ENCODE measurements around the gene PTPRK.

The PTPRK gene

DNA sequence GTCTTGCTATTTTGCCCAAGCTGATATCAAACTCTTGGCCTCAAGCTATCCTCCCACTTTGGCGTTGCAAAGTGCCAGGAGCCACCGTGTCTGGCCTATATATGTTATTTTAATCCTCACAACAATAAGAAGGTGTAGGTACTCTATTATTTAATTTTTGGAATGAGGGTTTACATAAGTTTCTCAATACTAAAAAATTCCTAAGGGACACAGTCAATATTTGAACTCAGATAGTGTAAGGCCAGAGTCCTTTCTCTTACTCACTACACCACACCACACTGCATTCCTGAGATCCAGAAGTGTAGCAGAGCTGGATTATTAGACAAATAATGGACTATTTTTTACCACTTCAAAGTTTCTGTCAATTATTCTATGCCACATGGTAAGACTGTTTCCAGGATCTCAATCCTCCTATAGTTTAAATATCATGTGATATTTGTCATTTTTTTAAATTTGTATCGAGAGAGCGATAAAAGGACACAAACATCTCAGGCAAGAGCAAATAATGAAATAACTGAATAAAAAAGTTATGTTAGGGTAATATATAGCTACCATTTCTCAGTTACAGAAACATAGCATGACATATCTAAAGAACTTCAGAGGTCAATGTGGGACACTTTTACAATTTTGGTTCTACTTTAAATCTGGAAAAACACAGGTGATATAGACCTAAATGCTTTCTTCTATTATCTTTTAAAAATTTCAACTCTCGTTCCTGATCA lies 457.4 kb downstream of the PTPRK start:
- DNase-seq: no peak

- DNase-seq: no peak
These were observed 462.5 kb downstream of the PTPRK start for GRCh38 chr6:128057946-128058345.

DNA sequence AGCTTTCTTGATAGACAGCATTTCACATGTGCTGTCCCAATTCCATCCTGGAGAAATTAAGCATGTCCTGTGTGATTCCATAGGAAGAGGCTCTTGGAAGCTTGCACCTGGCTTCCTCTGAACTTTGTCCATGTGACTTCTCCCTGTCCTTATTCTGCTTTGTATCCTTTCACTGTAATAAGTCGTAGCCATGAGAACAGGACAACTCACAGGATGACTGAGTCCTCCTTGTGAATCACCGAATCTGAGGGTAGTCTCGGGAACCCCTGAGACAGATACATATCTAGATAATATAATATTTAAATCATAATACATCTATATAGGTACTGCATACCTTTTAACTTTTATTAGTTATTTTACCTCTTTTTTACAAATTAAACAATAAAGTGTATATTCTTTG lies 462.9 kb downstream of the PTPRK start:
- DNase-seq: no peak

- no peak for DNase-seq
These were observed 467.3 kb downstream of the PTPRK start for GRCh38 chr6:128053109-128053508.

- DNase-seq: no peak
These were observed 472.4 kb downstream of the PTPRK start for GRCh38 chr6:128047989-128048388.

DNA sequence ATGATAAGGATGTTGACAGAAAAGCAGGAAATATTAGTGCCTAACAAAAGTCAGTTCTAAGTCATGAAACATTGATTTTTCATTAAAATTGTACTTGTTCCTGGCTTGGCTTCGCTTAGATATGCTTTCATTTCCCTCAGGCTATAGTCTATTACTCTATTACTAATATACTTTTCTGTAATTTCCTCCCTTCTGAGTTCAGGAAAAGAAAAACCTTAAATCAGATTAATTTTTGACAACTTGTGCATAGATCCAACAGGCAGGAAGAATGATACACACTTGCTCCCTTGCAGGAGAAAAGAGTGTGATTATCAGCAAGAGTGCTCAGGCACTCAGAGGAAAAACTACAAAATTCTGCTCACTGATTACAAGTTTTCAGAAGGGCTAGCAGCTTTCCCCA lies 474.4 kb downstream of the PTPRK start:
- DNase-seq: no peak

- no peak for DNase-seq
These were observed 480.9 kb downstream of the PTPRK start for GRCh38 chr6:128039543-128039942.

GRCh38 chr6:128036808-128037570 lies 483.4 kb downstream of the PTPRK start:
- no peak for DNase-seq

DNA sequence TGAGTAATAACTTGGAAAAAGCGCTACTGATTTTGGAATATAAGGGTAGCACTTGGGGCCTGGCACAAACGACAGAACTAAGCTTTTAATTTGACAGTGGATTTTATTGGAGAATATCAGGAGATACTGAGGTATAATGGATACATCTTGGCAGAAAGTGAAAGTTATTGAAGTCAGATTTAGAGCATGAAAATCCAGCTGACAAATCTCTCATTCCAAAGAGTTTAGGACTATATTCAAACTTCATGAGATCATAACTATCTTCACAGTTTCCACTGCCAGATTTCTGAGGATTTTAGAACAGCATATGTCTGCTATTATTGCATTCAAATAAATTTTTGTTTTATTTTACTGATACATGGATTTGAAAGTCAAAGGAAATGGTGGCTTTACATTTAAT lies 487.2 kb downstream of the PTPRK start:
- DNase-seq: no peak

- no peak for DNase-seq
These were observed 488.4 kb downstream of the PTPRK start for GRCh38 chr6:128032042-128032441.

- no peak for DNase-seq
These were observed 490.6 kb downstream of the PTPRK start for GRCh38 chr6:128029826-128030225.

- DNase-seq: no peak
These were observed 492.2 kb downstream of the PTPRK start for GRCh38 chr6:128028183-128028582.

DNA sequence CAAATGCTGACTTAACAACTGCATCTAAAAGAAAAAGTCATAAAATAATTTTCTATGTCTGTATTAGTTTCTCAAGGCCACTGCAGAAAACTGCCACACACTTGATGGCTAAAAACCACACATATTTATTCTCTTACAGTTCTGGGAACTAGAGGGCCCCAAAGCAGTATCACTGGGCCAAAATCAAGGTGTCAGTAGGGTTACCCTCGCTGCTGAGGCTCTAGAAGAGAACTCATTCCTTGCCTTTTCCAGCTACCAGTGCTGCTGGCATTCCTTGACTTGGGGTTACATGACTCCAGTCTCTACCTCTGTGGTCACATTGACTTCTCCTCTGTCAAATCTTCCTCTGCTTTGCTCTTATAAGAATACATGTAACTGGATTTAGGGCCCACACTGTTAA lies 494.9 kb downstream of the PTPRK start:
- DNase-seq: no peak

DNA sequence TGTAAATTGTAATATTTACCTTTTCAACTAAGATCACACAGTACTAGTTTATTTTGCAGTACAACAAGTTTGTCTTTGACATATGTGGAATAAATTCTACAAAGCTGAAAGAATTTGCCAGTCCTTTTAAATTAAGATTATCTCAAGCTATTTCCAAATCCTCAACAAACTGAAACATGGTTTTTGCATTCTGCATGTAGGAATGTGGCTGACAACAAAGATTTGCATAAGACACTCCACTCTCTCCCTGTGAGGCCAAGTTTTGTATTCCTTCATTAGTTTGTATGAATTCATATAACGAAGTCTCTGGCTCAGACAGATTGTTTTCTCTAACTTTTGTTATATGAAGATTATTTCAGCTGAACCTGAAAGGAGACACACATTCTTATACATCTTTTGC lies 495.4 kb downstream of the PTPRK start:
- DNase-seq: no peak

GRCh38 chr6:128024046-128024445 lies 496.4 kb downstream of the PTPRK start:
- no peak for DNase-seq

- no peak for DNase-seq
These were observed 501.6 kb downstream of the PTPRK start for GRCh38 chr6:128018821-128019220.

GRCh38 chr6:128017288-128017687 lies 503.1 kb downstream of the PTPRK start:
- no peak for DNase-seq

- no peak for DNase-seq
These were observed 512.7 kb downstream of the PTPRK start for GRCh38 chr6:128007658-128008057.

GRCh38 chr6:128005009-128005408 lies 515.4 kb downstream of the PTPRK start:
- no peak for DNase-seq

GRCh38 chr6:128000363-128000762 lies 520.0 kb downstream of the PTPRK start:
- no peak for DNase-seq

DNA sequence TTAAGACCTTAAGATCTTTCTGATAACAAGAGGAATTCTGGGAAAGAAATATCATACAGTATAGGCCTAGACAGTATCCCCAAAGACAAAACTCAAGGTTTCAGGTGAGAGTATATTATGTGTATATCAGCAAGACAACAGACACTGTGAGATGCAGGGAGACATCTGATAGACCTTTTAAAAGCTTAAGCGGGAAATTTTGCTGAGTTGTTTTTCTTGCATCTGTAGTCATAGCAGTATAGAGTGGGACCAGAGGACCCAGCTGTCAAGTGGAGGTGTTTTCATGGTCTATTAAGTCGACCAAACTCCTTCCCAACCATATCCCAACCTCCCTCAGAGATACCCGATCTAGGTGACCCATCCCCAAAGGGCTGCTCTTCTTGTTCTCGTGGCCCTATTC lies 521.4 kb downstream of the PTPRK start:
- no peak for DNase-seq

- DNase-seq: no peak
These were observed 522.8 kb downstream of the PTPRK start for GRCh38 chr6:127997496-127998164.

DNA sequence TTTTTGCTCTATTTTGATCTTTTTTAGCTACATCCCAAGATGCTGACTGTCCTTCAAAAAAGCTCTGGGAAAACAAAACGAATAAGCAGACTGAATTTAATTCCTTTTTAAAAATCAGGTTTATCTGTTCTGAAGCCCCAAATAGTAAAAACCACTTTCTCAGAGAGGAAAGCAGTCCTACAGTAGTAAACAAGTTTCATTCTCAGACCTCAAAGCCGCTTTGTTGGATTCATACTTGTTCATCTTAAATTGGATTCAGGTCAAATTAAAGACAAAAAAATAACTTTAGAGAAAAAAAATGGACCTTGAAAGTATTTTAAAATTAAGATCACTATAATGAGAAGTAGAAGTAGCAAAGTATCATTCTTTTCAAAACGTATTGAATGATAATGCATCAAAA lies 523.5 kb downstream of the PTPRK start:
- DNase-seq: no peak

DNA sequence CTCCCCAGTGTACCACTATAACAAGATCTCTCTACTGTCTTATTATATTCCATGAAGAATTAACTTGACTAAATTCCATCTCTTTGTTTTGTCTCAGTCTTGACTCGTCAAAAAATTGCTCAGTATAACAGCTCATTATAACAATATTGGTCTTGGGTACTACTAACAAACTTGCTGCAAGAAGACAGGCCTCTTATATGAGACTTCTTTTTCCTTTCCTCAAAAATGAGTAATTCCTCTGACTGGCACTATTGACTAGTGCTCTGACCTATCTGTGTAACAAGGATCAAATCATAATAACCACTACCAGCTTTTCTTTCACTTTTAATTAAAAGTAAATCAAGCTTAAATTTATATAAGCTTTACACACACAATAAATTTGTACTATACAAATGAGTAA lies 528.3 kb downstream of the PTPRK start:
- DNase-seq: no peak

Data from DMS153 (cell line).